Measurements from ENCODE around the gene SHBG.

DNA sequence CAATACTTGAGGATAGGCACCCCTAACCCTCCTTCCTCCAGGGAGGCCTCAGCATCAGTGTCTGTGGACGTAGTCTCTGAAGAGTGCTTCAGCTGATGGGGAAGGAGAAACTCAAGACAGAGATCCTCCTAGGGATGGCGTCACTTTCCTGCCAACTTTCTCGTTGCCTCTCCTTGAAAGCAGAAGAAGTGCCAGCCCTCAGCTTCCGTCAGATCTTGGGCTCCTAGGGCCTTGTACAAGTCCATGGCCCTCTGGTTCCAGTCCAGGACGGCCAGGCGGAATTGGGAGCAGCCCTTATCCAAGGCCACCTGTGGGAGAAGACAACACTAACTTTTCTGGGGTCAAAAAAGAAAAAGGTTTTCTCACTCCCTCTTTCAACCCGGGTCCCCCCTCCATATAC lies 3.6 kb upstream of the SHBG start:
- TF ChIP-seq CTCF (IDR thresholded peaks at IDR 0.05) = no peak
- no peak for TF ChIP-seq POLR2A (IDR thresholded peaks at IDR 0.05)
- TF ChIP-seq POLR2AphosphoS5 (IDR thresholded peaks at IDR 0.05) = no peak

Data from transverse colon (tissue), 4 donors.